Measurements from ENCODE around the gene GNB2.

DNA sequence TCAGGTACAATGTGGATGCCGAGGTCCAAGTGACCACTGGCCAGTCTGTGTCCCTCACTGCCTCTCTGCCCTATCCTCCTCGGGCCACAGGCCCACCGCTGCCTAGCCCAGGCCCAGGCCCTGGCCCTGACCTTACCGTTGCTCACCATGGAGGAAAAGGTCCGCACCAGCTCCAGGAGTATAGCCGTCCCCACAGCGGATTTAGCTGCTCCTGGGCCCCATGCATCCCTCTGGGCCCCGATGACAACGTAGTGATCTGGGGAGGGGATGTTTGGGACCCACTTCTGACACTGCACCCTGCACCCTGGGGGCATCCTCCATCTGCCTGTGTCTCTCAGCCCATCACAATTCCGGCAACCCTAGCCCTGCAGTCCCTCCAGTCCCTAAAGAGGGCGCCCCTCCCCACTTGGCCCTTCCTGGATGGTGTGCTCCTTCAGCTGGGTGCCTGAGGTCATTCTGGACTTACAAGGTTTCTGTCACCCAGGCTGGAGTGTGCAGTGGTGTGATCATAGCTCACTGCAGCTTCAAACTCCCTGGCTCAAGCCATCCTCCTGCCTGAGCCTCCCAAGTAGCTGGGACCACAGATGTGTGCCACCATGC is 44.3 kb upstream of the GNB2 start:
- no peak for TF ChIP-seq EZH2 (IDR thresholded peaks at IDR 0.05; ENCODE audit: low read depth)
- TF ChIP-seq, protein P1, sequence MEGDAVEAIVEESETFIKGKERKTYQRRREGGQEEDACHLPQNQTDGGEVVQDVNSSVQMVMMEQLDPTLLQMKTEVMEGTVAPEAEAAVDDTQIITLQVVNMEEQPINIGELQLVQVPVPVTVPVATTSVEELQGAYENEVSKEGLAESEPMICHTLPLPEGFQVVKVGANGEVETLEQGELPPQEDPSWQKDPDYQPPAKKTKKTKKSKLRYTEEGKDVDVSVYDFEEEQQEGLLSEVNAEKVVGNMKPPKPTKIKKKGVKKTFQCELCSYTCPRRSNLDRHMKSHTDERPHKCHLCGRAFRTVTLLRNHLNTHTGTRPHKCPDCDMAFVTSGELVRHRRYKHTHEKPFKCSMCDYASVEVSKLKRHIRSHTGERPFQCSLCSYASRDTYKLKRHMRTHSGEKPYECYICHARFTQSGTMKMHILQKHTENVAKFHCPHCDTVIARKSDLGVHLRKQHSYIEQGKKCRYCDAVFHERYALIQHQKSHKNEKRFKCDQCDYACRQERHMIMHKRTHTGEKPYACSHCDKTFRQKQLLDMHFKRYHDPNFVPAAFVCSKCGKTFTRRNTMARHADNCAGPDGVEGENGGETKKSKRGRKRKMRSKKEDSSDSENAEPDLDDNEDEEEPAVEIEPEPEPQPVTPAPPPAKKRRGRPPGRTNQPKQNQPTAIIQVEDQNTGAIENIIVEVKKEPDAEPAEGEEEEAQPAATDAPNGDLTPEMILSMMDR (conservative IDR thresholded peaks at IDR 0.05) = peak; percentile 65

Data from PC-9 (cell line).